OCI-LY7 (cell line): ENCODE measurements around the gene APBB2.

Experiments
- CTCF ChIP-seq: fragments of 200-600 bp; sonication (generic); conservative IDR thresholded peaks from 2 replicates; pipeline ENCODE4 v1.5.1; 2014; ENCODE audit warnings: mild to moderate bottlenecking, antibody characterized with exemption, low read length, moderate library complexity, mixed read lengths
- EZH2phosphoT487 ChIP-seq: fragments of 200-600 bp; sonication (generic); IDR thresholded peaks from 2 replicates; pipeline ENCODE4 v1.6.1; 2018; ENCODE audit warnings: low read depth, borderline replicate concordance, mild to moderate bottlenecking, mixed run types, antibody characterized with exemption, low read length, moderate library complexity, mixed read lengths

GRCh38 chr4:40878548-40879055 lies 335.7 kb downstream of the APBB2 start:
- no peak for TF ChIP-seq CTCF
- no peak for TF ChIP-seq EZH2phosphoT487
